ENCODE measurements around the gene HCFC1. TPM values are rescaled to one million over a fixed set of nuclear protein-coding genes. Genes with fewer than 3 reads are reported as not detected.
"Not testable (repeated sequence)": the region's sequence is repeated elsewhere in the genome, so short reads cannot be mapped to it uniquely, and the experiment has no call there.

The HCFC1 gene
- polyA plus RNA-seq, 3 donors = 9.5 to 20.2 (median 13.7) TPM

- H3K27ac ChIP-seq (ENCODE audit: low read depth, low read length) = no peak overlapping the region
- WGBS, 3 donors = 65 to 94% (median 72%) methylated on average over 12 of the region's 12 CpGs
Observed at GRCh38 chrX:153983321-153983801, 11.7 kb upstream of the HCFC1 start.

GRCh38 chrX:153981771-153982533, 10.3 kb upstream of the HCFC1 start:
- WGBS, 3 donors = 70 to 85% (median 79%) methylated on average over 38 to 52 of the region's 52 CpGs
- H3K27ac ChIP-seq (ENCODE audit: low read depth, low read length) = no peak overlapping the region

DNA sequence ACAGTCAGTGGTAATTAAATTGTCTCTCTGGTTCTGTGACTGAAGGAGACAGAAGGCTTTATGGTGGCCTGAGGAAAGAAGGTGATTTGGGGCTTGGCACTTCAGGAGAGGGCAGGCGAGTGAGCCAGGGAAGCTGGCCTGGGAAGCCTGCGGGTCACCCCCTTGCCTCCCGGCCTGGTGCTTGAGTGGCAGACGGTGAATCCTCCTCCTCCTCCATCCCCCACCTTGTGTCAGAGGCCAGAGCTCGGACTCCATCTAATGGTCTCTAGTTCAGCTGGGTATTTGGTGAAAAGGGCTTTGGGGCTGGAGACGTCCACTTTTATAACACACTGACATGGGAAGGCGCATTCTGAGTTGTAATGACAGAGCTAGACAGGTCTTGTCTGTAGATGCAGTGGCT, 9.6 kb upstream of the HCFC1 start:
- 74 to 90% (median 80%) methylated on average over 6 to 7 of the region's 7 CpGs for WGBS, 3 donors
- H3K27ac ChIP-seq (ENCODE audit: low read depth, low read length) = no peak overlapping the region

DNA sequence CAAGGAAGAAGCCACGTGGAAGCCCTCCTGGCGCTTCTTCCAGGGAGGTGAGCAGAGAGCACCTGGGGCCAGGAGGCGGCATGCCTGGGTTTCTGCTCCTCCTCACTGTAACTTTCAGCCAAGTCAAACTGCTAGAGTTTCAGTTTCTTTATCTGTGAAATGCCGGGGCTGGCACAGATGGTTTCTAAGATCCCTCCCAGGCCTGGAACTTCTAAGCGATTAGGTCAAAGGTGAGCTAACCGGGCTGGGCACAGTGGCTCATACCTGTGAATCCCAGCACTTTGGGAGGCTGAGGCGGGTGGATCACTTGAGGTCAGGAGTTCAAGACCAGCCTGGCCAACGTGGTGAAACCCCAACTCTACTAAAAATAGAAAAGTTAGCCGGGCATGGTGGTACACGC, 8.8 kb upstream of the HCFC1 start:
- H3K27ac ChIP-seq (ENCODE audit: low read depth, low read length) = not testable (repeated sequence)
- WGBS, 3 donors = 25 to 60% (median 59%) methylated on average over 7 to 9 of the region's 10 CpGs

DNA sequence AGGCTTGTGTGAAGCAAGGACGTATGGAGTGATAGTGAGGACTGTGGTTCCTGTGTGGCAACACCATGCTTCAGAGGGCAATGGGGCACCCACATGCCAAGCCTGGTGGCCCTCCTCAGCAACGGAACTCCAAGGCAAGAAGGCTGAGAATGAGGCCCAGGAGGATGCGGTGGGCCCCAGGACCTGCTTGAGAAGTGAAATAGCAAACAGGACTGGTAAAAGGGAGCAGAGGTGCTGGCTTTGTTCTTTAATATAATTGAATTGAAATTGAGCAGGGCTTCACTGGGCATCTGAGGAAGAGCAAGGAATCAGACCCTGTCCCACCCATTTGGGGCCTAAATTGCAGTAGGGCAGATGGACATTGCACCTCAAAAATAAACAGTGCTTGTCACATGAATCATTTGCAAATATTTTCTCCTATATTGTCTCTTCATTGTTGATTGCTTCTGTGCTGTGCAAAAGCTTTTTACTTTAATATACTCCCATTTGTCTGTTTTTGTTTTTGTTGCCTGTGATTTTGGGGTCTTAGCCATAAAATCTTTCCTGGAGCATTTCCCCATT, 3.2 kb upstream of the HCFC1 start:
- WGBS, 3 donors = 60 to 66% (median 64%) methylated on average over 3 of the region's 3 CpGs
- no peak overlapping the region for H3K27ac ChIP-seq (ENCODE audit: low read depth, low read length)

- WGBS, 3 donors = 40 to 66% (median 56%) methylated on average over 14 of the region's 14 CpGs
- no peak overlapping the region for H3K27ac ChIP-seq (ENCODE audit: low read depth, low read length)
Observed at GRCh38 chrX:153974003-153974725, 2.5 kb upstream of the HCFC1 start.

DNA sequence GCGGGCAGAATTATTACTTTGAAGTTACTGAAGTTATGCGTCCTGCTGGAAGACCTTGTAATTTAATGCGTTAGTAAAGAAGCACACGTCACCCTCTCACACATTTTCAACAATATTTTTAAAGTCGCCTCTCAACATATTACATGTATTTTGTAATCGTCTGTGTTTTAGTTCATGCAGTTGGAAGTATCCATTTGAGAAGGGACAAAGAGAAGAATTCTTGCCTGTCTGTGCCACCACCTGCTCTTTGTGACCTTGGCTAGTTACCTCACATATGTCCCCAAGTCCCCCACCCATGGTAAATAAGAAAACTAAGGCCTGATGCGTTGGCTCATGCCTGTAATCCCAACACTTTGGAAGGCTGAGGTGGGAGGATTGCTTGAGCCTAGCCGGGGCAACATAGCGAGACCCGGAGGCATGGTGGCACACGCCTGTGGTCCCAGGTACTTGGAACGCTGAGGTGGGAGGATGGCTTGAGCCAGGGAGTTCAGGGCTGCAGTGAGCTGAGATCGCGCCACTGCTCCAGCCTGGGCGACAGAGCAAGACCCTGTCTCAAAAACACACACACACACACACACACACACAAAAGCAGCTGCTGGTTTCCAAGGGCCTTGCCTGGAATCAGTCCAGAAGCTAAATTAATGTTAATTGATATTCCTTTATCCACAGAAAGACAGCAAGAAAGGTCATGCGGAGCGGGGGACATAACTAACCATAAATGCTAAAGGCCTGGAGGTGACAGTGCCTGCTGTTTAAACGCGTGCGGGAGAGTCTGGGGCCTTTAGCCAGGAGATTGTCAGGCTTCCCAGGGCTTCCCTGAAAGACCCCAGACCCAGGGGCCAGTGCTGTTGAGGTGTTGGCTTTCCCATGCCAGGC, 1.7 kb upstream of the HCFC1 start:
- 5 to 48% (median 38%) methylated on average over 20 of the region's 20 CpGs for WGBS, 3 donors
- H3K27ac ChIP-seq (ENCODE audit: low read depth, low read length) = no peak overlapping the region

DNA sequence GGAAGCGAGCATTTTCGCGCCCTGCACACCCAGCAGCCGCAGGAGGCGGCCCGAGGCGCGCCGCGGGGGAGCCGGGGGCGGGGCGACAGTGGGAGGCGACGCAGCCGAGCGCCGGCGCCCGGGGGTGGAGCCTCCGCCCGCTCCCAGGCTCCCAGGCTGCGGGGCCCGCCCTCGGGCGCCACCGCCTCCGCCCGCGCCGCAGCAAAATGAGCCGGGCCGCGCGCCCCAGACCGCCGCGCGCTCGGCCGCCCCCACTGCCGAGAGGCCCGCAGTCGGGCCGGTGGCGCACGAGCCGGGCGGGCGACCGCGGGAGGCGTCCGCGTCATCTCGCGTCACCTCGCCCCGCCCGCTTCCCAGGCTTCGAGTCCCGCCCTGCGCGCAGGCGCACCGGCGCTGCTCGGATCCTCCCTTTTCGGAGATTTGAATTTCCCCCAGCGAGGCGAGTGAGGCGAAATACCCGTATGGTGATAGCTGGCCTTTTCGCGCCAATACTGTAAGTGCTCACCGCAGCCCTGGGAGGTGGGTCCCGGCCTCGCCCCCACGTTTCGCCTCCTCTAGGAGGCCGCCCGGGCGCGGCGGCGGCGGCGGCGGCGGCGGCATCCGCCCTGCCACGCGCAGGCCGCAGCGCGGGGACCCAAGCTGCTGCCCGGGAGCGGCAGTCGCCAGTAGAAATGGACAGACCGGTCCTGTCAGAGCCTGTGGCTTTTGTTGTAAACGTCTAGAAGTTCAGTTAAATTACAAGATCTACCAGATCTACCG, 929 bp upstream of the HCFC1 start, which contains the start of gene TMEM187:
TMEM187 (plus strand) TSS at position 387 of the 759 bp plus-strand sequence. CDS start 9,309 bp downstream, outside the sequence.
- 0 to 11% (median 1%) methylated on average over 37 to 103 of the region's 103 CpGs for WGBS, 3 donors

GRCh38 chrX:153971124-153971449, 531 bp downstream of the HCFC1 start:
- 1 to 4% (median 2%) methylated on average over 10 to 34 of the region's 34 CpGs for WGBS, 3 donors
- peak overlapping the region; percentile 86 for H3K27ac ChIP-seq (ENCODE audit: low read depth, low read length)

More for the DNA sequence above, 929 bp upstream of the HCFC1 start, which contains the start of gene TMEM187:
- peak within 1 kb of the TSS; percentile 86 for H3K27ac ChIP-seq (ENCODE audit: low read depth, low read length)

DNA sequence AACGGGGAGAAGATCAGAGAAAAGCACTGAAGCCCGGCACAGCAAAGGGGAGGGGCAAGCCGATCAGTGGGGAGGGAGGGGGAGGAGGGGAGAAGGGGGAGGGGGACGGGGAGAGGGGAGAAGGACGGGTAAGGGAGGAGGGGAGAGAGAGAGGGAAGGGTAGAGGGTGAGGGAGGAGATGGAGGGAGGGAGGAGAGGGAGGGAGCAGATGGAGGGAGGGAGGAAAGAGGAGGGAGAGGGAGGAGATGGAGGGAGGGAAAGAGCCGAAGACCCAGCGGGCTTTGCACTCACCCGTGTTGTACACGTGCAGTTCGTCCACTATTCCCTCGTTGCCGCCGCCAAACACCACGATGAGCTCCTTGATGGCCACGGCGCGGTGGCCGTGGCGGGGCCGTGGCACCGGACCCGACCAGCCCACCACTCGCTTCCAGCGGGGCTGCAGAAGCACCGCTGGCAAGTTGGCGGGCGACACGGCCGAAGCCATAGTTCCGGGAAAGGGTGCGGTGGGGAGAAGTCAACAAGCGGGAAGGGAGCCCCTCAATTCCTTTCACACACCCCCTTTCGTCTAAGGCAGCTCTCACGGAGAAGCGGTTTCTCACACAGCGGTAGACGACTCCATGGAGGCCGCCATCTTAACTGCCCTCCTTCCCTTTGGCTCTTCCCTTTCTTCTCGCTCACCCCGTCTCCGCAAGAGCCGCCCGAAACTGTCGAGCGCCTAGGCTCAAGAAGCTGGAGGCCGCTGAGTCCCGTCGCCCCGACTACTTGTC, 1.1 kb downstream of the HCFC1 start:
- 0 to 6% (median 1%) methylated on average over 26 to 46 of the region's 49 CpGs for WGBS, 3 donors
- H3K27ac ChIP-seq (ENCODE audit: low read depth, low read length) = peak overlapping the region; percentile 86

GRCh38 chrX:153969904-153970356, 1.7 kb downstream of the HCFC1 start:
- no peak overlapping the region for H3K27ac ChIP-seq (ENCODE audit: low read depth, low read length)
- 2 to 12% (median 3%) methylated on average over 18 to 26 of the region's 26 CpGs for WGBS, 3 donors

GRCh38 chrX:153969125-153969903, 2.3 kb downstream of the HCFC1 start:
- no peak overlapping the region for H3K27ac ChIP-seq (ENCODE audit: low read depth, low read length)
- WGBS, 3 donors = 9 to 47% (median 14%) methylated on average over 19 to 25 of the region's 25 CpGs

DNA sequence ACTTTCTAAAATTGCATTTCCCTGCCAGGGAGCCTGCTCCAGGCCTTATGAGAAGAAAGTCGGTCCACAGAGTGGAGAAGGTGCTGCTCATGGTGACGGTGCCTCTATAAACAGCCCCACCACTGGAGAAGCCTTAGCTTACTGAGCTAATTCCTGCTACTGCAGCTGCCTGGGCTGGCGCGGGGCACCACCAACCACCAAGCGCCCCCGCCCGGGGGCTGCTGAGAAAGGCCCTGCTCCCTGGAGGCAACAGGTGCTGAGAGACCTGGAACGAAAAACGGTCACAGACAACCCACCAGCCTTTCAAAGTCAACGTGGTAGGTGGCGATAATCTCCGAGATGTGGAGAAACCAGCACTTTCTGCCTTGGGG, 2.9 kb downstream of the HCFC1 start:
- whole genome bisulfite sequencing, 3 donors = 16 to 41% (median 17%) methylated on average over 9 to 12 of the region's 12 CpGs
- no peak overlapping the region for H3K27ac ChIP-seq (ENCODE audit: low read depth, low read length)

- no peak overlapping the region for H3K27ac ChIP-seq (ENCODE audit: low read depth, low read length)
- WGBS, 3 donors = 40 to 68% (median 42%) methylated on average over 9 of the region's 9 CpGs
Observed at GRCh38 chrX:153968255-153968654, 3.4 kb downstream of the HCFC1 start.

GRCh38 chrX:153967536-153968224, 3.9 kb downstream of the HCFC1 start:
- WGBS, 3 donors = 36 to 59% (median 45%) methylated on average over 13 to 16 of the region's 16 CpGs
- no peak overlapping the region for H3K27ac ChIP-seq (ENCODE audit: low read depth, low read length)

All from adipose tissue (tissue), 3 donors.